ENCODE measurements around the gene ARNT2.

DNA sequence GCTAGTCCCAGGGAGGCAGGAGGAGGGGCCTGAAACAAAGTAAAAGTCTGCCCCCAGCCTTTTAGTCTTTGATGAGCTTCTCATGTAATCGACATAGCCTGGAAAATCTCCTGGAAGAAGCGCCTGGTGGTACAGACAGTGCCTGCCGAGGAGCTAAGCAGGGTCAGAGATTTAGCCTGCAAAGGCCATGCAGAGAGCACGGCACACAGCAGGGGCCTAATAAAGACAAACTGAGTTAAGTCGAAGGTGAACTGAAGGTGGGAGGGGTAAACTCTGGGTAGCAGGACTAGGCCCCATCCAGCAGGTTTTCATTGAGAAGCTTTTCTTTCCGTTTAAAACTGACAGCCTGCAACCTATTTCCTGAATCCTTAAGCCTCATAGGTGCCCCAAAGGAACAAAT, 175.4 kb downstream of the ARNT2 start:
- TF ChIP-seq GATA3 (IDR thresholded peaks at IDR 0.05; ENCODE audit: low read depth, low read length): no peak
- no peak for TF ChIP-seq GATA2 (IDR thresholded peaks at IDR 0.05; ENCODE audit: low read depth, low read length)
